GM23338 (cell line): ENCODE data around the gene AKAP13. TPM values are rescaled to one million over a fixed set of nuclear protein-coding genes. Genes with fewer than 3 reads are reported as not detected.

ENCODE experiments used
- ATAC-seq: fragments of 200-7000 bp; cut with Tn5 transposase; 3 replicates; pipeline ENCODE4 v1.9.1; 2020
- DNase-seq: peaks from one replicate; pipeline ENCODE4 v3.0.0-alpha.2; 2015; ENCODE audit warnings: low spot score
- H2AFZ ChIP-seq: fragments of 200-600 bp; sonication (generic); 2 replicates; pipeline ENCODE4 v1.8.0; 2016; ENCODE audit warnings: antibody characterized with exemption, mild to moderate bottlenecking, moderate library complexity
- H3F3A ChIP-seq: fragments of 200-600 bp; sonication (generic); replicated peaks from 2 replicates; pipeline ENCODE4 v1.8.0; 2017; ENCODE audit warnings: antibody characterized with exemption, mixed run types, low read depth
- H3K27ac ChIP-seq: fragments of 200-600 bp; sonication (generic); 2 replicates; pipeline ENCODE4 v1.6.1; 2016; ENCODE audit warnings: low read depth
- H3K27me3 ChIP-seq: fragments of 200-600 bp; sonication (generic); 2 replicates; pipeline ENCODE4 v1.8.0; 2016; ENCODE audit warnings: mild to moderate bottlenecking, mixed run types, moderate library complexity; ENCODE audit not compliant: insufficient read depth
- H3K36me3 ChIP-seq: fragments of 200-600 bp; sonication (generic); 2 replicates; pipeline ENCODE4 v1.8.0; 2016; ENCODE audit warnings: mild to moderate bottlenecking; ENCODE audit not compliant: insufficient read depth
- H3K4me1 ChIP-seq: fragments of 200-600 bp; sonication (generic); 2 replicates; pipeline ENCODE4 v1.8.0; 2016; ENCODE audit warnings: mild to moderate bottlenecking, moderate library complexity; ENCODE audit not compliant: insufficient read depth
- H3K4me2 ChIP-seq: fragments of 200-600 bp; sonication (generic); 2 replicates; pipeline ENCODE4 v1.7.1; 2017; ENCODE audit warnings: mixed run types
- H3K4me3 ChIP-seq: fragments of 200-600 bp; sonication (generic); 2 replicates; pipeline ENCODE4 v1.6.1; 2016; ENCODE audit warnings: mixed run types
- H3K79me2 ChIP-seq: fragments of 200-600 bp; sonication (generic); replicated peaks from 2 replicates; pipeline ENCODE4 v1.8.0; 2017; ENCODE audit warnings: mild to moderate bottlenecking; ENCODE audit not compliant: insufficient read depth
- H3K9me2 ChIP-seq: fragments of 200-600 bp; sonication (generic); 2 replicates; pipeline ENCODE4 v1.8.0; 2017; ENCODE audit not compliant: insufficient read depth
- H4K20me1 ChIP-seq: fragments of 200-600 bp; sonication (generic); replicated peaks from 2 replicates; pipeline ENCODE4 v1.8.0; 2017; ENCODE audit warnings: mild to moderate bottlenecking; ENCODE audit not compliant: insufficient read depth
- H3K27ac Mint-ChIP-seq: 2 replicates; pipeline ENCODE4 v1.8.0; 2020; ENCODE audit warnings: inconsistent platforms, mild to moderate bottlenecking, moderate library complexity, mixed read lengths
- H3K27me3 Mint-ChIP-seq: 3 replicates; pipeline ENCODE4 v1.8.0; 2022; ENCODE audit warnings: low read depth, mild to moderate bottlenecking, moderate library complexity, mixed read lengths, inconsistent platforms; ENCODE audit not compliant: insufficient read depth, poor library complexity
- H3K36me3 Mint-ChIP-seq: 3 replicates; pipeline ENCODE4 v1.8.0; 2021; ENCODE audit warnings: low read depth, mild to moderate bottlenecking, inconsistent platforms, moderate library complexity, mixed read lengths
- H3K4me1 Mint-ChIP-seq: 3 replicates; pipeline ENCODE4 v1.8.0; 2020; ENCODE audit warnings: mild to moderate bottlenecking, inconsistent platforms, mixed read lengths
- H3K4me3 Mint-ChIP-seq: 3 replicates; pipeline ENCODE4 v1.8.0; 2021; ENCODE audit warnings: moderate library complexity, mild to moderate bottlenecking, inconsistent platforms, mixed read lengths
- H3K9me3 Mint-ChIP-seq: 3 replicates; pipeline ENCODE4 v1.8.0; 2020; ENCODE audit warnings: moderate library complexity, mild to moderate bottlenecking, inconsistent platforms, mixed read lengths
- CREB1 ChIP-seq: fragments of 250-450 bp; sonication (Bioruptor Pico); IDR thresholded peaks from 2 replicates; pipeline ENCODE4 v1.5.0; 2020; ENCODE audit warnings: low read depth, mild to moderate bottlenecking, moderate library complexity
- CTCF ChIP-seq, 2 experiments: fragments of 200-600 bp in 1 of 2; sonication (generic) in 1 of 2; conservative IDR thresholded peaks; 2 replicates each; pipeline versions ENCODE4 v1.5.1 to v1.6.1; 2016 to 2017; ENCODE audit warnings: antibody characterized with exemption in 2 of 2, low read depth in 2 of 2, mild to moderate bottlenecking in 2 of 2, moderate library complexity in 1 of 2
- ETS1 ChIP-seq: IDR thresholded peaks from 2 replicates; pipeline ENCODE4 v1.6.1; 2016; ENCODE audit warnings: antibody characterized with exemption
- NANOG ChIP-seq: IDR thresholded peaks from 2 replicates; pipeline ENCODE4 v1.6.1; 2016; ENCODE audit warnings: antibody characterized with exemption, borderline replicate concordance
- REST ChIP-seq: IDR thresholded peaks from one replicate; pipeline ENCODE4 v1.6.1; 2018; ENCODE audit warnings: antibody characterized with exemption; ENCODE audit not compliant: unreplicated experiment
- STAT1 ChIP-seq: IDR thresholded peaks from one replicate; pipeline ENCODE4 v1.6.1; 2016; ENCODE audit warnings: antibody characterized with exemption; ENCODE audit not compliant: unreplicated experiment
- ZNF462 ChIP-seq: fragments of 250-450 bp; sonication (Bioruptor Pico); IDR thresholded peaks from 2 replicates; pipeline ENCODE4 v1.5.0; 2020; ENCODE audit warnings: mild to moderate bottlenecking, moderate library complexity
- polyA plus RNA-seq: library from polyadenylated mRNA; unstranded; fragments of >200 nt; fragmentation: Nextera tagmentation; extraction: Ambion mirVana; gene quantifications from 2 replicates; pipeline ENCODE4 v1.2.1, GENCODE V29; 2016
- total RNA-seq: library from RNA; depleted of rRNA; stranded (reverse); fragments of >200 nt; shearing (Covaris generic); gene quantifications from 2 replicates; pipeline ENCODE4 v1.2.3, GENCODE V29; 2014

AKAP13 gene
- total and polyA plus RNA-seq, 2 experiments from 2014 or later: 46.2 to 60.7 TPM

DNA sequence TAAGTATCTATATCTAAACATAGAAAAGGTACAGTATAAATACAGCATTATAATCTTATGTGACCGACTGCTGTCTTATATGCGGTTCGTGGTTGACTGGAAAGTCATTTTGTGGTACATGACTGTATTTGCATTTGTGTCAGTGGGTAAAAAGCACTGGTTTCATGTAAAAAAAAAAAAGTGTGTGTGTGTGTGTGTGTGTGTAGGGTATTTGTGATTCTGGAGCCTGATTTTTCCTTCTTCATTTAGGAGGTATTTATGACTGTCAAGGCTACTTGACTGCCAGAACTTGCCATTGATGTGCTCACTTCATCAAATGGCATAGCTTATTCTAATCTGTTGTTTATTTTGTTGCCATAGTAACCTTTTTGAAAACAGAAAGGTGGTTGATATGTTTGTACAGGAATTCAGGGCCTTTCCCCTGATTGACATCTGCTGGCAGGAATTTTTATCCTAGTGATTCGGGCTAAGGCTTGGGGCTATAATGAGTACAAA, 63.2 kb downstream of the AKAP13 start:
- peaks cover 3% of the 10 kb centered on the region for H3K27me3 Mint-ChIP-seq
- H3K9me2 ChIP-seq: no peaks in the 10 kb centered on the region
- H3K27ac ChIP-seq: no peak overlapping the region
- H3K36me3 ChIP-seq: no peaks in the 10 kb centered on the region
- TF ChIP-seq NANOG (no peak), STAT1 (no peak)
- peaks cover 19% of the 10 kb centered on the region for H4K20me1 ChIP-seq
- H3K4me3 ChIP-seq: no peak overlapping the region
- no peaks in the 10 kb centered on the region for H3K27me3 ChIP-seq
- H3K79me2 ChIP-seq: peaks cover 83% of the 10 kb centered on the region
- H2AFZ ChIP-seq: no peak overlapping the region
- peaks cover 26% of the 10 kb centered on the region for H3K4me1 Mint-ChIP-seq
- peaks cover 28% of the 10 kb centered on the region for H3K4me1 ChIP-seq
- H3K27ac Mint-ChIP-seq: no peak overlapping the region; the same call in 1 of the 2 replicates
- H3F3A ChIP-seq: no peaks in the 10 kb centered on the region
- DNase-seq (peak; percentile 68), ATAC-seq (no peak)
- no peak overlapping the region for H3K4me3 Mint-ChIP-seq
- peaks cover 5% of the 10 kb centered on the region; the same call in 1 of the 3 replicates for H3K36me3 Mint-ChIP-seq
- peaks cover 7% of the 10 kb centered on the region; the same call in 2 of the 3 replicates for H3K9me3 Mint-ChIP-seq
- no peak overlapping the region for H3K4me2 ChIP-seq

GRCh38 chr15:85444122-85444745, 63.8 kb downstream of the AKAP13 start:
- Histone ChIP-seq H3K79me2 (peaks cover 89% of the 10 kb centered on the region), H3K36me3 (no peaks in the 10 kb centered on the region), H3K9me2 (no peaks in the 10 kb centered on the region), H3K27me3 (no peaks in the 10 kb centered on the region), H4K20me1 (peaks cover 19% of the 10 kb centered on the region), H2AFZ (no peak overlapping the region), H3K4me2 (peak overlapping the region; percentile 65), H3K27ac (peak overlapping the region; percentile 18), H3F3A (no peaks in the 10 kb centered on the region), H3K4me3 (no peak overlapping the region), H3K4me1 (peaks cover 28% of the 10 kb centered on the region)
- no peak for DNase-seq
- no peak for ATAC-seq
- Mint-ChIP-seq H3K4me1 (peaks cover 26% of the 10 kb centered on the region), H3K27ac (no peak overlapping the region; the same call in none of the 2 replicates), H3K36me3 (peaks cover 7% of the 10 kb centered on the region; the same call in 2 of the 3 replicates), H3K27me3 (peaks cover 4% of the 10 kb centered on the region), H3K9me3 (peaks cover 8% of the 10 kb centered on the region; the same call in 2 of the 3 replicates), H3K4me3 (no peak overlapping the region)
- no peak for TF ChIP-seq ETS1
- no peak for TF ChIP-seq CREB1 (CRISPR knock-in tag)
- TF ChIP-seq REST: no peak
- no peak for TF ChIP-seq CTCF (conservative IDR thresholded peaks at IDR 0.05; ENCODE audit: low read depth in 2 of 2)
- no peak for TF ChIP-seq STAT1
- no peak for TF ChIP-seq ZNF462 (CRISPR knock-in tag)
